Measurements from ENCODE around the gene ACP2. TPM values are rescaled to one million over a fixed set of nuclear protein-coding genes. Genes with fewer than 3 reads are reported as not detected.

The ACP2 gene
- total RNA-seq, 4 donors from 2014 or later: 20.2 to 38.9 (median 21.9) TPM

- intact Hi-C loops (cut with DNase I; ENCODE audit: low total_unique reads): no loop called here
- no peak for TF ChIP-seq POLR2A (IDR thresholded peaks at IDR 0.05)
- no peak for TF ChIP-seq CTCF (IDR thresholded peaks at IDR 0.05)
- WGBS, 2 donors: 95 to 97% methylated on average over 10 of the region's 10 CpGs
- DNase-seq (ENCODE audit: low spot score in 2 of 2): no peak
- H3K4me3 ChIP-seq (ENCODE audit: low read depth, poor library complexity, severe bottlenecking): no peak overlapping the region
These were observed 8.8 kb downstream of the ACP2 start for GRCh38 chr11:47239852-47240251.

GRCh38 chr11:47236482-47236881 is 12.1 kb downstream of the ACP2 start:
- 75 to 85% methylated on average over 5 of the region's 5 CpGs for WGBS, 2 donors
- TF ChIP-seq CTCF (IDR thresholded peaks at IDR 0.05) (no peak), POLR2A (IDR thresholded peaks at IDR 0.05) (no peak)
- no peak overlapping the region for H3K4me3 ChIP-seq (ENCODE audit: low read depth, poor library complexity, severe bottlenecking)
- intact Hi-C loops (cut with DNase I; ENCODE audit: low total_unique reads): no loop called here
- DNase-seq (ENCODE audit: low spot score in 2 of 2): no peak

- no peak overlapping the region for H3K4me3 ChIP-seq (ENCODE audit: low read depth, poor library complexity, severe bottlenecking)
- intact Hi-C loops (cut with DNase I; ENCODE audit: low total_unique reads): no loop called here
- no peak for DNase-seq (ENCODE audit: low spot score in 2 of 2)
- TF ChIP-seq POLR2A (IDR thresholded peaks at IDR 0.05) (no peak), CTCF (IDR thresholded peaks at IDR 0.05) (no peak)
- 85 to 89% methylated on average over 12 of the region's 12 CpGs for WGBS, 2 donors
These were observed 13.5 kb downstream of the ACP2 start for GRCh38 chr11:47235163-47235562.

GRCh38 chr11:47234669-47235100 is 13.9 kb downstream of the ACP2 start:
- 55 to 62% methylated on average over 12 of the region's 12 CpGs for WGBS, 2 donors
- H3K4me3 ChIP-seq (ENCODE audit: low read depth, poor library complexity, severe bottlenecking): no peak overlapping the region
- TF ChIP-seq POLR2A (IDR thresholded peaks at IDR 0.05): no peak
- DNase-seq (ENCODE audit: low spot score in 2 of 2): no peak
- intact Hi-C loops (cut with DNase I; ENCODE audit: low total_unique reads): no loop called here

- TF ChIP-seq CTCF (IDR thresholded peaks at IDR 0.05): no peak
- no peak for TF ChIP-seq POLR2A (IDR thresholded peaks at IDR 0.05)
- intact Hi-C loops (cut with DNase I; ENCODE audit: low total_unique reads): no loop called here
- peak in 1 of 2 donors; percentile 85 for DNase-seq (ENCODE audit: low spot score in 2 of 2)
- H3K4me3 ChIP-seq (ENCODE audit: low read depth, poor library complexity, severe bottlenecking): no peak overlapping the region
- WGBS, 2 donors: 62 to 73% methylated on average over 11 of the region's 11 CpGs
These were observed 14.5 kb downstream of the ACP2 start for GRCh38 chr11:47233989-47234668.

GRCh38 chr11:47233051-47233450 is 15.6 kb downstream of the ACP2 start:
- TF ChIP-seq CTCF (IDR thresholded peaks at IDR 0.05) (no peak), POLR2A (IDR thresholded peaks at IDR 0.05) (no peak)
- H3K4me3 ChIP-seq (ENCODE audit: low read depth, poor library complexity, severe bottlenecking): no peak overlapping the region
- 95 to 98% methylated on average over 4 of the region's 4 CpGs for WGBS, 2 donors
- intact Hi-C loops (cut with DNase I; ENCODE audit: low total_unique reads): no loop called here
- no peak for DNase-seq (ENCODE audit: low spot score in 2 of 2)
